IMR-90 (cell line): Measurements from ENCODE around the gene C18orf32. TPM values are rescaled to one million over a fixed set of nuclear protein-coding genes. Genes with fewer than 3 reads are reported as not detected.

Experiments
- ATAC-seq: fragments of 200-7000 bp; cut with Tn5 transposase; 2 replicates; pipeline ENCODE4 v1.9.1; 2020; ENCODE audit warnings: low read depth, mild to moderate bottlenecking, moderate library complexity
- BruUV-seq: library from RNA; stranded (reverse); fragments of 400-500 nt; replicated peaks from 2 replicates; lab custom pipeline; 2021; lab: Mats Ljungman, UMichigan
- CTCF ChIA-PET: fragments of 300-600 bp; formaldehyde crosslinking; extraction: SDS; loops from one replicate; lab custom pipeline; 2021; ENCODE audit warnings: antibody characterized with exemption; lab: Yijun Ruan, JAX
- POLR2A ChIA-PET: fragments of 300-600 bp; sonication (Branson Sonifier 250); formaldehyde crosslinking; loops from one replicate; lab custom pipeline; 2022; ENCODE audit warnings: antibody characterized with exemption; ENCODE audit not compliant: unreplicated experiment; lab: Charles Lee
- DNase-seq: peaks from one replicate; pipeline ENCODE4 v3.0.0; 2013
- H2AFZ ChIP-seq: replicated peaks from 2 replicates; pipeline ENCODE3; 2013; ENCODE audit warnings: low read length, mild to moderate bottlenecking; ENCODE audit not compliant: poor library complexity
- H2AK5ac ChIP-seq: 2 replicates; pipeline ENCODE4 v1.6.1; 2013; ENCODE audit warnings: low read depth, low read length, inconsistent platforms
- H2AK9ac ChIP-seq: replicated peaks from 2 replicates; pipeline ENCODE3; 2013; ENCODE audit warnings: mild to moderate bottlenecking, low read depth, low read length, moderate library complexity; ENCODE audit not compliant: poor library complexity
- H2BK120ac ChIP-seq: 2 replicates; pipeline ENCODE4 v1.6.1; 2013; ENCODE audit warnings: low read depth, low read length, inconsistent platforms
- H2BK15ac ChIP-seq: 3 replicates; pipeline ENCODE4 v1.6.1; 2013; ENCODE audit warnings: low read depth, low read length, inconsistent platforms
- H2BK20ac ChIP-seq: 2 replicates; pipeline ENCODE4 v1.6.1; 2013; ENCODE audit warnings: low read depth, mild to moderate bottlenecking, inconsistent platforms, low read length, moderate library complexity
- H2BK5ac ChIP-seq: 2 replicates; pipeline ENCODE4 v1.6.1; 2013; ENCODE audit warnings: mild to moderate bottlenecking, low read depth, low read length, inconsistent platforms; ENCODE audit not compliant: poor library complexity, severe bottlenecking
- H3K14ac ChIP-seq: replicated peaks from 2 replicates; pipeline ENCODE4 v1.6.1; 2013; ENCODE audit warnings: low read depth, low read length, inconsistent platforms
- H3K18ac ChIP-seq: 2 replicates; pipeline ENCODE4 v1.6.1; 2013; ENCODE audit warnings: low read depth, low read length, control low read depth
- H3K23ac ChIP-seq: 2 replicates; pipeline ENCODE4 v1.6.1; 2013; ENCODE audit warnings: low read depth, low read length, inconsistent platforms
- H3K27ac ChIP-seq: 2 replicates; pipeline ENCODE4 v1.5.1; 2013; ENCODE audit warnings: mild to moderate bottlenecking, control low read depth, low read length; ENCODE audit not compliant: insufficient read depth
- H3K27me3 ChIP-seq: 2 replicates; pipeline ENCODE4 v1.6.1; 2013; ENCODE audit warnings: low read length; ENCODE audit not compliant: control insufficient read depth, insufficient read depth
- H3K36me3 ChIP-seq: 2 replicates; pipeline ENCODE4 v1.6.1; 2013; ENCODE audit warnings: low read length, mixed read lengths; ENCODE audit not compliant: control insufficient read depth, insufficient read depth
- H3K4ac ChIP-seq: 2 replicates; pipeline ENCODE4 v1.6.1; 2013; ENCODE audit warnings: low read depth, low read length, inconsistent platforms
- H3K4me1 ChIP-seq: 2 replicates; pipeline ENCODE4 v1.6.1; 2013; ENCODE audit warnings: low read length, mixed read lengths; ENCODE audit not compliant: control insufficient read depth, insufficient read depth
- H3K4me2 ChIP-seq: 2 replicates; pipeline ENCODE4 v1.6.1; 2013; ENCODE audit warnings: low read depth, mild to moderate bottlenecking, control low read depth, low read length, moderate library complexity
- H3K4me3 ChIP-seq: 2 replicates; pipeline ENCODE4 v1.5.1; 2013; ENCODE audit warnings: low read depth, mild to moderate bottlenecking, control low read depth, low read length, moderate library complexity; ENCODE audit not compliant: insufficient read depth
- H3K56ac ChIP-seq: 2 replicates; pipeline ENCODE4 v1.6.1; 2013; ENCODE audit warnings: low read length, inconsistent platforms; ENCODE audit not compliant: insufficient read depth; ENCODE audit errors: extremely low read depth
- H3K79me1 ChIP-seq, 2 experiments: 2 replicates each; pipeline ENCODE4 v1.6.1; 2013; ENCODE audit warnings: low read length in 2 of 2, inconsistent platforms in 1 of 2, low read depth in 1 of 2
- H3K9ac ChIP-seq: 2 replicates; pipeline ENCODE4 v1.6.1; 2013; ENCODE audit warnings: low read depth, low read length, control low read depth
- H3K9me1 ChIP-seq: 2 replicates; pipeline ENCODE4 v1.6.1; 2013; ENCODE audit warnings: low read length, inconsistent platforms; ENCODE audit not compliant: insufficient read depth
- H3K9me3 ChIP-seq: 2 replicates; pipeline ENCODE4 v1.6.1; 2013; ENCODE audit warnings: low read length; ENCODE audit not compliant: control insufficient read depth, insufficient read depth
- H4K20me1 ChIP-seq: 2 replicates; pipeline ENCODE4 v1.6.1; 2013; ENCODE audit warnings: low read length, inconsistent platforms; ENCODE audit not compliant: insufficient read depth
- H4K5ac ChIP-seq: 2 replicates; pipeline ENCODE4 v1.6.1; 2013; ENCODE audit warnings: mild to moderate bottlenecking, low read depth, low read length, control low read depth
- H4K8ac ChIP-seq, 2 experiments: 2 replicates each; pipeline ENCODE4 v1.6.1; 2013; ENCODE audit warnings: low read depth in 2 of 2, low read length in 2 of 2, control low read depth in 1 of 2, inconsistent platforms in 1 of 2
- H4K91ac ChIP-seq: 2 replicates; pipeline ENCODE4 v1.6.1; 2013; ENCODE audit warnings: low read depth, low read length, inconsistent platforms; ENCODE audit not compliant: insufficient read depth
- CTCF ChIP-seq: conservative IDR thresholded peaks from 2 replicates; pipeline ENCODE4 v1.5.1; 2012; ENCODE audit warnings: mild to moderate bottlenecking, low read depth, low read length, improper control_type of control experiment
- MAZ ChIP-seq: IDR thresholded peaks from 2 replicates; pipeline ENCODE4 v1.6.1; 2012; ENCODE audit warnings: low read depth, mild to moderate bottlenecking, low read length, improper control_type of control experiment, moderate library complexity, borderline replicate concordance
- RCOR1 ChIP-seq: IDR thresholded peaks from 2 replicates; pipeline ENCODE4 v1.6.1; 2012; ENCODE audit warnings: mild to moderate bottlenecking, low read length, improper control_type of control experiment; ENCODE audit not compliant: insufficient replicate concordance
- WGBS, 2 experiments: methylation state at CpG; one replicate each; pipeline versions ENCODE4 v1.1.5 to v1.1.7; 2013; ENCODE audit warnings: missing lambda C conversion rate in 2 of 2; ENCODE audit not compliant: insufficient read length in 1 of 2; ENCODE audit errors: extremely low coverage in 2 of 2; 5-methylcytosine and 5-hydroxymethylcytosine counted together
- dilution Hi-C: fragments of 300-500 bp; cut with HindIII; formaldehyde crosslinking; loops from one replicate; pipeline ENCODE4 v1.14.3; 2018; ENCODE audit warnings: low sequenced_read_pairs; ENCODE audit not compliant: unreplicated experiment
- in situ Hi-C: fragments of 300-500 bp; cut with MboI; formaldehyde crosslinking; loops from 3 replicates; pipeline ENCODE4 v1.14.3; 2019; ENCODE audit warnings: low sequenced_read_pairs, inconsistent platforms, mixed read lengths
- intact Hi-C: fragments of 100-400 bp; cut with micrococcal nuclease; formaldehyde crosslinking; loops from 2 replicates; pipeline ENCODE4 v1.10.0; 2022
- polyA plus RNA-seq, 3 experiments: library from polyadenylated mRNA; depleted of rRNA; stranded (reverse); fragments of >200 nt; gene quantifications; 2 replicates each; pipeline ENCODE4 v1.2.3, GENCODE V29; 2012; ENCODE audit warnings: low replicate concordance in 1 of 3
- total RNA-seq: library from RNA; depleted of rRNA; stranded (reverse); fragments of >200 nt; gene quantifications from 2 replicates; pipeline ENCODE4 v1.2.3, GENCODE V29; 2012

C18orf32 gene
- total and polyA plus RNA-seq, 2 of the 4 experiments (the other 2 are of a cell fraction) = 3.6 to 21.4 TPM

GRCh38 chr18:49519101-49519971 is 32.3 kb upstream of the C18orf32 start:
- H2BK120ac ChIP-seq = no peak overlapping the region
- no peak overlapping the region for H3K4ac ChIP-seq
- no peak overlapping the region for H4K5ac ChIP-seq
- H3K9me3 ChIP-seq = no peaks in the 10 kb centered on the region
- no peak overlapping the region for H3K23ac ChIP-seq
- no peak overlapping the region for H2AK9ac ChIP-seq
- no peak overlapping the region for H2BK5ac ChIP-seq
- H3K56ac ChIP-seq = no peak overlapping the region
- no peak overlapping the region for H3K4me3 ChIP-seq
- H3K27me3 ChIP-seq = peaks cover 12% of the 10 kb centered on the region
- H3K4me1 ChIP-seq = no peaks in the 10 kb centered on the region
- ChIA-PET POLR2A (interaction anchor here (0.6 kb wide), 1 partner anchor 227 kb away, joined by 3 read pairs; no protein-coding TSS in a partner anchor), CTCF (no interaction called here)
- TF ChIP-seq MAZ (no peak), RCOR1 (no peak), CTCF (no peak)
- no peak overlapping the region for H3K9ac ChIP-seq
- no peak overlapping the region for H2AFZ ChIP-seq
- H4K8ac ChIP-seq = no peak overlapping the region
- dilution Hi-C loops (no loop called here), intact Hi-C loops (no loop called here), in situ Hi-C loops (loop anchor here (10.0 to 25.0 kb wide), 2 partner anchors 245 to 668 kb away; partner anchors contain the start of gene MYO5B)
- no peak overlapping the region for H2AK5ac ChIP-seq
- no peak for ATAC-seq
- H3K14ac ChIP-seq = no peak overlapping the region
- H3K27ac ChIP-seq = no peak overlapping the region
- H3K36me3 ChIP-seq = no peaks in the 10 kb centered on the region
- no peak overlapping the region for H3K4me2 ChIP-seq
- H3K9me1 ChIP-seq = no peaks in the 10 kb centered on the region
- no peak overlapping the region for H4K91ac ChIP-seq
- no peak overlapping the region for H2BK20ac ChIP-seq
- no TSS peak for BruUV-seq
- 26% methylated on average over 3 of the region's 10 CpGs; no CpG with 5 or more reads in 1 of the 2 experiments for WGBS, 2 experiments
- no peaks in the 10 kb centered on the region for H4K20me1 ChIP-seq
- no peak overlapping the region for H3K18ac ChIP-seq
- no peak for DNase-seq
- H2BK15ac ChIP-seq = no peak overlapping the region
- no peaks in the 10 kb centered on the region for H3K79me1 ChIP-seq
